ENCODE data around the gene BIRC5.
"Not testable (repeated sequence)": the region's sequence is repeated elsewhere in the genome, so short reads cannot be mapped to it uniquely, and the experiment has no call there.

The BIRC5 gene

DNA sequence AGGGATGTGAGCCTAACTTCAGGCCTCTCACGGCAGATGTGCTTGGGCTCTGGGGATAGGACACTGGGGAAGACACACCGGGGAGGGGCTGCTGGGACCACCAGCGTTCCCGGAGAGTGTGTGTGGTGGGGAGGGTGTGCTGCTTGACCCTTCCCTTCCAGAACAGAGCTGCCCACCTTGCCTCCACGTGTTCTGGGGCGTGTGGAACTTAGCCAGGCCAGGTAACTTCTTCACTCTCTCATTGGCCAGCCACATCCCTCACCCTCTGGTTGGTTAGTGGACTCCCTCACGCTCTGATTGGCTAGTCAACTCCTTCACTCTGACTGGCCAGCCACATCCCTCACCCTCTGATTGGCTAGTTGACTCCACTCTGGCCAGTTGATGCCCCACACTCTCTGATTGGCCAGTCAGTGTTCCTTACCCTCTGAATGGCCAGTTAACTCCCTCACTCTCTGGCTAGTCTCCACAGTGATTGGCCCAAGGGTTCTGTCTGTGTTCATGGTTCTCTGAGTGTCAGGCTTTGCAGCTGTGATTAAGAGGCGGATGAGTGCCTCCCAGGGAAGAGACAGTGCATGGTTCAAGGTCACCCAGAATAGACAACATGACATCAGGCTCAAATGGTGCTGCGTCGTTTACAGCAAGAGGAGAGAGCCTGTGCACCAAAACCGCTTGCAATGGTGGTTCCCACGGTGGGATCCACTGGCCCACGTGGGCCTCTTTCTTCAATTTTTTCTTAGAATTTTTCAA, 27.4 kb downstream of the BIRC5 start:
- DNase-seq, result no peak

- no peak for DNase-seq
Measured at GRCh38 chr17:78242024-78242742, 28.1 kb downstream of the BIRC5 start.

DNA sequence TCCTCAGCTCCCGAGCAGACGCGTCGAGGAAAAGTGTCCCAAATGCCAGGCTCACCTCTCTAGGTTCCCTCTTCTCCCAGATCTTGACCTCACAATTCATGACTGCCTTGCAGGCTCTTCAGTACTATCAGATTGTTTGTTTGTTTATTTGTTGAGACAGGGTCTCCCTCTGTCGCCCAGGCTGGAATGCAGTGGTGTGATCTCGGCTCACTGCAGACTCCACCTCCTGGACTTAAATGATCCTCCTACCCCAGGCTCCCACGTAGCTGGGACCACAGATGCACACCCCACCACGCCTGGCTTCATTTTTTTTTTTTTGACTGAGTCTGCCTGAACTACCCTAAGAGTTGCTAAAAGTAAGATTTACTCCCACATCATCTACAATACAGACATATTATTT, 33.3 kb downstream of the BIRC5 start:
- no peak for DNase-seq

- DNase-seq, result no peak
Measured at GRCh38 chr17:78248051-78248914, 34.2 kb downstream of the BIRC5 start.

DNA sequence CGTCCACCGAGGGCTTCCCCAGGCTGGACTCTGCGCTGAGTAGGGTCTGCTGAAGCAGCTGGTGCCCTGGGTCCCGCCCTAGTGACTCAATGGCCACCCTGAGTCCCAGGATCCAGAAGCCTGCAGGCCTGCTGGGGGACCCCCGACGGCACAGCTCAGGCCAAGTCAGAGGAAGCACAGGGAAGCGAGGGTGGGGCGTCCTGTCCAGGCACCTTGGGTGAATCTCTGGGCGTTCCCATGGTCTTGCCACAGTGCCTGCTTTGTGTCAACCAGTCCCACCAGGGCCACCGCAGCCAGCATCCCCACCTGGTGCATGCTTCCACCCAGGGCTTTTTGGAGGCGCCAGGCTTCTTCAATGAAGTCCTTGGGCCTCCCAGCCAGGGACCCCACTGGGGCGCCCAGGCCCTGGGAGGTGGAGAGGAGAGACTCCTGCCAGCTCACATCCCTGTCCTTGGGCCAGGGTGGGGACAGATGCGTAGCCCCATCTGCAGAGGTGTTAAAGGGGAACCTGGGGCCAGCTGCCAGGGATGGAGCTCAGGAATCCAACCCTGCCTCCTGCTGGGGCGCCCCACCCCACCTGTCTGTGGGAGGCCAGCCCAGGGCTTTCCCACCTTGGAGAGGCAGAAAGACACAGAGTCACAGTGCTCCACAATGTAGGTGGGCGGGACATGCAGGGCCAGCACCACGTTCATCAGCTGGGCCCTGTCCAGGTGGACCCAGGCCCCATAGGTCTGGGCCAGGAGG, 35.2 kb downstream of the BIRC5 start:
- no peak for DNase-seq

- no peak for DNase-seq
Measured at GRCh38 chr17:78249818-78250806, 36.1 kb downstream of the BIRC5 start.

DNA sequence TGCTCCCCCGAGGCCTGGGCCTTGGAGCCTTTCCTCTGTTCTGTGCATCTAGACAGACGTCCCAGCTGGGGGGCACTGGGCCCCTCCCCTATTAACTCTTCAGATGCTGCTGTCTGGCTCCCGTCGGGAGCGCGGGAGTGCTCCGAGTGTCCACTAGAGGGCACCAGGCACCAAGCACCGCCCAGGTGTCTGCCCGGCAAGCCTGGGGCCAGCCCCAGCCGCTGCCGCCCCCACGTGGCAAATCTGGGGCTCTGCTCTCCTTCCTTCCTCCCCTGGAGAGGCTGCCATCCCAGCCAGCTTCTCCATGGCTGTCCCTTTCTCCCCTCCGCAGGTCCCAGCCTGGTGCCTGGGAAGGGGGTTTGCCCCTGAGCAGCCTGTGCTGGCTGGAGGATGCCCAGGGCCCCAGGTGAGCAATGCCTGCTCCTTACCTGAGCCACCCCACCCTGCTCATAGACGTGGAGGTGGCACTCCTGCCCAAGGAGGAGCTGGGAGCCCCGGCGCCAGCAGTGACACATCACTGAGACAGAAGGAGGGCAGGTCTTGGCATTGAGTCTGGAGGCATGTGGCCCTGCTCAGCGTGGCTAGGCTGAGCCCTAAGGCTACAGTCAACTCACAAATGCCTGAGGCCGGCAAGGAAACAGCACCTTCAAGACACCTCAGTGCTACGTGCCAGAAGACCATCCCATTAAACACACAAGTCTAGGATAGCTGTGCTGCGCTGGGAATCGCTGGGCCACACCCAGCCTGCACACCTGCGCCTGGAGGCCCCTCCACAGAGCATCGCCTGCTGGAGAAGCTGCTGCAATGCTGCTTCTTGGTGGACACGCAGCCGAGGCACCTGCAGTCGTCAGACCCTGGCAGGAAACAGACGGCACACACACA, 37.1 kb downstream of the BIRC5 start:
- DNase-seq, result peak; percentile 76

- DNase-seq, result no peak
Measured at GRCh38 chr17:78251773-78252103, 37.7 kb downstream of the BIRC5 start.

GRCh38 chr17:78252111-78252634, 38.1 kb downstream of the BIRC5 start:
- peak; percentile 79 for DNase-seq

GRCh38 chr17:78252701-78253635, 38.9 kb downstream of the BIRC5 start:
- no peak for DNase-seq

DNA sequence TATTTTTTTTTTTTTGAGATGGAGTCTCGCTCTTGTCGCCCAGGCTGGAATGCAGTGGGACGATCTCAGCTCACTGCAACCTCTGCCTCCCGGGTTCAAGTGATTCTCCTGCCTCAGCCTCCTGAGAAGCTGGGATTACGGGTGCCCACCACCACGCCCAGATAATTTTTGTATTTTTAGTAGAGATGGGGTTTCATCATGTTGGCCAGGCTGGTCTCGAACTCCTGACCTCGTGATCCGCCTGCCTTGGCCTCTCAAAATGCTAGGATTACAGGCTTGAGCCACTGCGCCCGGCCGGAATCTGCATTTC, 39.5 kb downstream of the BIRC5 start:
- not testable (repeated sequence) for DNase-seq

- DNase-seq, result peak; percentile 77
Measured at GRCh38 chr17:78253946-78254672, 40.1 kb downstream of the BIRC5 start.

GRCh38 chr17:78255029-78255656, 41.1 kb downstream of the BIRC5 start:
- DNase-seq, result no peak

- DNase-seq, result no peak
Measured at GRCh38 chr17:78255953-78256706, 42.1 kb downstream of the BIRC5 start.

DNA sequence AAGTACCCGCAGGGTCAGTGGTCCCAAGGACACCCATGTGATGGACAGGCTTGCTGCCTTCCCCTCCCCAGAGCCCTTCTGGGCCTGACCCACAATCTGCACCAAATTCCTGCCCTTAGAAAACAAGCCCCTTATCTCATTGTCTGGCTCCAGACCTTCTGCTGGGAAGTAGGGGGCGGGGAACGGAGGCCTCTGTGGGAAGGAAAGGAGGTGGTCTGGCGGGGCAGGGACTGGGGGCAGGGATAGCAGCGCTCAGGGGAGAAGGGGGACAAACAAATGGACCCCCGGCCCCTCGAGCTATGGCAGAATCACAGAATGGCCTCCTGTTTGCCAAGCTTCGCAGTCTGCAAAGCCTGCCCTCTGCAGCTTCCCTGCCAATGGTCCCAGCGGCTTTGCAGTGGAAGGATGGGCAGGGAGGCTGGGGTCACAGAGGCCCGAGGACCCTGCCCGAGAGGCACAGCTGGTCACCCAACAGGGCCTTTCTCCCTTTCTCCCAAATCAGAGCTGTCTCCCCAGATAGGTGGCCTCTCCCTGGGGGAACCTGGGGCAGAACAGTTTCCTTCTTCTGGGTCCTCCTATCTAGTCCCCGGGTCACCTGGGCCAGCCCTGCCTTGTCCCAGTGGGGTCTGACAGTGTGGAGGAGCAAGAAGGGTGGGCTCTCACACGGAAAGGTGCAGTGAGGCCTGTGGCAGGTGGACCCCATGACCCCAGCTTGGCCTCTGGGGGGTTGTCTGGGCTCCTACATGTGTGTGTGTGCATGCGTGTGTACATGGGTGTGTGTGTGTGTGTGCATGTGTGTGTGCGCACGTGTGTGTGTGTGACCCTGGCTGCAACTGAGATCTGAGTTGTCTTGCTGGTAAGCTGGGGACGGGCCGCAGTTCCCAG, 42.9 kb downstream of the BIRC5 start:
- no peak for DNase-seq

GRCh38 chr17:78257810-78258322, 43.8 kb downstream of the BIRC5 start:
- DNase-seq, result no peak

Data from effector CD4-positive, alpha-beta T cell (primary cell).